Measurements from ENCODE around the gene MYO9A. TPM values are rescaled to one million over a fixed set of nuclear protein-coding genes. Genes with fewer than 3 reads are reported as not detected.

The MYO9A gene
- total RNA-seq, 1 experiment from 2014 or later, result 21.4 TPM

DNA sequence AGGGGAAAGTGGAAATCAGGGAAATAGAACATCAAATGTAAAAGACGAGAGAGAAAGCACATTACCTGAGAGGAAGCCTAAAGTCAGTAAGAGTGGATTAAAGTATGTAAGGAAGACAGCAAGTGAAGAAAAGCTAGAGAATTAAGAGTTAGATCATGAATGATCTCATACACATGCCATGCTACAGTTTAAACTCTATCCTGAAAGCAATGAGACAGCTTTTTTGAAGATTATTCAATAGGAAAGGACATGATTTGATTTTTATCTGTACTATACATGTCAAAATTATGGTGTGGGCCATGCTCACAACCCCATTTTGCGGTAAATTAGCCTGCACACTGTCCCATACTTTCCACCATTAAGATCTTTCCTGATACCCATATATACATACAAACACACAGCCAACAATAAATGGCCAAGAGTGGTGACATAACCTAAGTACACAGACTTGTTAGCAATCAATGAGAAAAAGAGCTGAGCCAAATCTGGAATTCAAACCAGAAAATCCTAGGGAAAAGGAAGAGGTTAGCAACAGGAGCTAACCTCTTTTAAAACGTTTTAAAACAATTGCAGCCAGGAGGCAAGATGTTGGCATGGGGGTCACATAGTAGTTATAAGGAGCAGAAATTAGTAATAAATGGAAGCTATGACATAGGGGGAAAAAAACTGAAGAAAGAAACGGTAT lies 4.5 kb downstream of the MYO9A start:
- H3K27ac ChIP-seq (ENCODE audit: insufficient read length, low read depth, low read length), result no peak overlapping the region
- 0 out of 2 replicates have a peak, but pooled peaks cover 2% of the 10 kb centered on the region for H3K4me1 ChIP-seq (ENCODE audit: insufficient read depth, low read length)
- H2BK20ac ChIP-seq (ENCODE audit: low read depth, low read length, poor library complexity, severe bottlenecking), result no peak overlapping the region
- Mint-ChIP-seq H3K4me1 (peaks cover 11% of the 10 kb centered on the region in 2 experiments), H3K4me3 (no peak overlapping the region), H3K27ac (no peak overlapping the region), H3K27me3 (ENCODE audit: low read depth) (no peaks in the 10 kb centered on the region), H3K36me3 (ENCODE audit: insufficient read depth in 1 of 3, low read depth in 3 of 3) (0 out of 7 replicates have a peak, but pooled peaks cover 0 to 1% (median 0%) of the 10 kb centered on the region in 3 experiments), H3K9me3 (no peaks in the 10 kb centered on the region)
- no peak overlapping the region for H4K5ac ChIP-seq (ENCODE audit: insufficient read length, low read depth, low read length)
- H3K79me2 ChIP-seq (ENCODE audit: insufficient read depth, low read length), result no peaks in the 10 kb centered on the region
- no peak overlapping the region for H3K56ac ChIP-seq (ENCODE audit: insufficient read length, low read depth, low read length)
- H2BK12ac ChIP-seq (ENCODE audit: insufficient read length, low read depth, low read length), result no peak overlapping the region
- H3K79me1 ChIP-seq (ENCODE audit: insufficient read depth, low read depth, low read length, poor library complexity, severe bottlenecking), result no peaks in the 10 kb centered on the region
- no peak overlapping the region for H3K23ac ChIP-seq (ENCODE audit: insufficient read length, low read depth, low read length)
- H4K20me1 ChIP-seq (ENCODE audit: control insufficient read depth, insufficient read depth, insufficient read length), result peaks cover 3% of the 10 kb centered on the region
- H3K4ac ChIP-seq (ENCODE audit: low read depth, low read length), result no peak overlapping the region
- WGBS (ENCODE audit: extremely low coverage, insufficient read length, low lambda C conversion rate), result no CpG with 5 or more reads among the region's 4 CpGs
- H3K14ac ChIP-seq (ENCODE audit: insufficient read depth, low read length), result no peak overlapping the region
- no peak overlapping the region for H2AK5ac ChIP-seq (ENCODE audit: insufficient read length, low read length)
- H3K9ac ChIP-seq (ENCODE audit: extremely low read depth, insufficient read length, low read length), result no peak overlapping the region
- peaks cover 7% of the 10 kb centered on the region for H3K23me2 ChIP-seq (ENCODE audit: insufficient read length, low read depth, low read length, poor library complexity, severe bottlenecking)
- TF ChIP-seq, protein P1, sequence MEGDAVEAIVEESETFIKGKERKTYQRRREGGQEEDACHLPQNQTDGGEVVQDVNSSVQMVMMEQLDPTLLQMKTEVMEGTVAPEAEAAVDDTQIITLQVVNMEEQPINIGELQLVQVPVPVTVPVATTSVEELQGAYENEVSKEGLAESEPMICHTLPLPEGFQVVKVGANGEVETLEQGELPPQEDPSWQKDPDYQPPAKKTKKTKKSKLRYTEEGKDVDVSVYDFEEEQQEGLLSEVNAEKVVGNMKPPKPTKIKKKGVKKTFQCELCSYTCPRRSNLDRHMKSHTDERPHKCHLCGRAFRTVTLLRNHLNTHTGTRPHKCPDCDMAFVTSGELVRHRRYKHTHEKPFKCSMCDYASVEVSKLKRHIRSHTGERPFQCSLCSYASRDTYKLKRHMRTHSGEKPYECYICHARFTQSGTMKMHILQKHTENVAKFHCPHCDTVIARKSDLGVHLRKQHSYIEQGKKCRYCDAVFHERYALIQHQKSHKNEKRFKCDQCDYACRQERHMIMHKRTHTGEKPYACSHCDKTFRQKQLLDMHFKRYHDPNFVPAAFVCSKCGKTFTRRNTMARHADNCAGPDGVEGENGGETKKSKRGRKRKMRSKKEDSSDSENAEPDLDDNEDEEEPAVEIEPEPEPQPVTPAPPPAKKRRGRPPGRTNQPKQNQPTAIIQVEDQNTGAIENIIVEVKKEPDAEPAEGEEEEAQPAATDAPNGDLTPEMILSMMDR (conservative IDR thresholded peaks at IDR 0.05), result no peak
- H4K8ac ChIP-seq (replicated peaks; ENCODE audit: insufficient read length, low read depth, low read length), result no peak overlapping the region
- H3T11ph ChIP-seq (ENCODE audit: low read length), result no peak overlapping the region
- no peaks in the 10 kb centered on the region for H3K9me3 ChIP-seq (ENCODE audit: control insufficient read depth, low read depth, low read length)
- no peak for DNase-seq
- no peak overlapping the region for H2BK15ac ChIP-seq (ENCODE audit: low read depth, low read length)
- H2AFZ ChIP-seq (ENCODE audit: low read length), result no peak overlapping the region
- no peak overlapping the region for H4K91ac ChIP-seq (ENCODE audit: insufficient read length, low read depth, low read length)
- H2BK120ac ChIP-seq (ENCODE audit: low read depth, low read length, poor library complexity, severe bottlenecking), result no peak overlapping the region
- H3K27me3 ChIP-seq (ENCODE audit: insufficient read depth, low read length), result no peaks in the 10 kb centered on the region
- H3K4me2 ChIP-seq (ENCODE audit: insufficient read depth, insufficient read length, low read length), result no peak overlapping the region
- no peak overlapping the region for H3K18ac ChIP-seq (ENCODE audit: insufficient read length, low read depth, low read length)
- H2BK5ac ChIP-seq (ENCODE audit: insufficient read length, low read length), result no peak overlapping the region
